ENCODE measurements around the gene TBC1D17.

The TBC1D17 gene

GRCh38 chr19:49853852-49854377, 23.6 kb upstream of the TBC1D17 start:
- Histone ChIP-seq H3K36me3 (ENCODE audit: insufficient read depth, low read length) (no peaks in the 10 kb centered on the region), H3K9me3 (ENCODE audit: control insufficient read depth, insufficient read depth, low read length) (no peaks in the 10 kb centered on the region), H3K4me1 (ENCODE audit: insufficient read depth, low read length) (0 out of 2 replicates have a peak, but pooled peaks cover 7% of the 10 kb centered on the region), H3K9ac (ENCODE audit: low read depth, low read length) (no peak overlapping the region)

- H3K4me1 ChIP-seq (ENCODE audit: insufficient read depth, low read length) = 0 out of 2 replicates have a peak, but pooled peaks cover 7% of the 10 kb centered on the region
- no peaks in the 10 kb centered on the region for H3K36me3 ChIP-seq (ENCODE audit: insufficient read depth, low read length)
- H3K9ac ChIP-seq (ENCODE audit: low read depth, low read length) = no peak overlapping the region
- H3K9me3 ChIP-seq (ENCODE audit: control insufficient read depth, insufficient read depth, low read length) = no peaks in the 10 kb centered on the region
Measured at GRCh38 chr19:49854378-49855263, 22.9 kb upstream of the TBC1D17 start.

GRCh38 chr19:49855277-49855675, 22.2 kb upstream of the TBC1D17 start:
- Histone ChIP-seq H3K9me3 (ENCODE audit: control insufficient read depth, insufficient read depth, low read length) (no peaks in the 10 kb centered on the region), H3K36me3 (ENCODE audit: insufficient read depth, low read length) (peaks cover 2% of the 10 kb centered on the region; the same call in 1 of the 2 replicates), H3K4me1 (ENCODE audit: insufficient read depth, low read length) (peaks cover 3% of the 10 kb centered on the region; the same call in 1 of the 2 replicates), H3K9ac (ENCODE audit: low read depth, low read length) (no peak overlapping the region)

GRCh38 chr19:49855676-49856573, 21.6 kb upstream of the TBC1D17 start:
- Histone ChIP-seq H3K4me1 (ENCODE audit: insufficient read depth, low read length) (peaks cover 3% of the 10 kb centered on the region; the same call in 1 of the 2 replicates), H3K36me3 (ENCODE audit: insufficient read depth, low read length) (peaks cover 2% of the 10 kb centered on the region; the same call in 1 of the 2 replicates), H3K9me3 (ENCODE audit: control insufficient read depth, insufficient read depth, low read length) (no peaks in the 10 kb centered on the region), H3K9ac (ENCODE audit: low read depth, low read length) (no peak overlapping the region)

- peaks cover 3% of the 10 kb centered on the region; the same call in 1 of the 2 replicates for H3K4me1 ChIP-seq (ENCODE audit: insufficient read depth, low read length)
- peaks cover 2% of the 10 kb centered on the region; the same call in 1 of the 2 replicates for H3K36me3 ChIP-seq (ENCODE audit: insufficient read depth, low read length)
- no peaks in the 10 kb centered on the region for H3K9me3 ChIP-seq (ENCODE audit: control insufficient read depth, insufficient read depth, low read length)
- no peak overlapping the region for H3K9ac ChIP-seq (ENCODE audit: low read depth, low read length)
Measured at GRCh38 chr19:49856574-49857021, 20.9 kb upstream of the TBC1D17 start.

GRCh38 chr19:49857061-49857837, 20.3 kb upstream of the TBC1D17 start:
- Histone ChIP-seq H3K9ac (ENCODE audit: low read depth, low read length) (no peak overlapping the region), H3K4me1 (ENCODE audit: insufficient read depth, low read length) (peaks cover 2% of the 10 kb centered on the region; the same call in 1 of the 2 replicates), H3K9me3 (ENCODE audit: control insufficient read depth, insufficient read depth, low read length) (no peaks in the 10 kb centered on the region), H3K36me3 (ENCODE audit: insufficient read depth, low read length) (peaks cover 2% of the 10 kb centered on the region; the same call in 1 of the 2 replicates)

- Histone ChIP-seq H3K9ac (ENCODE audit: low read depth, low read length) (no peak overlapping the region), H3K36me3 (ENCODE audit: insufficient read depth, low read length) (peaks cover 2% of the 10 kb centered on the region; the same call in 1 of the 2 replicates)
Measured at GRCh38 chr19:49857838-49858087, 19.7 kb upstream of the TBC1D17 start.

GRCh38 chr19:49858088-49858985, 19.2 kb upstream of the TBC1D17 start:
- no peak overlapping the region for H3K9ac ChIP-seq (ENCODE audit: low read depth, low read length)
- H3K36me3 ChIP-seq (ENCODE audit: insufficient read depth, low read length) = peaks cover 2% of the 10 kb centered on the region; the same call in 1 of the 2 replicates
- H3K9me3 ChIP-seq (ENCODE audit: control insufficient read depth, insufficient read depth, low read length) = no peaks in the 10 kb centered on the region
- H3K4me1 ChIP-seq (ENCODE audit: insufficient read depth, low read length) = no peaks in the 10 kb centered on the region; the same call in 1 of the 2 replicates

More at GRCh38 chr19:49857838-49858087, 19.7 kb upstream of the TBC1D17 start:
- no peaks in the 10 kb centered on the region; the same call in 1 of the 2 replicates for H3K4me1 ChIP-seq (ENCODE audit: insufficient read depth, low read length)
- no peaks in the 10 kb centered on the region for H3K9me3 ChIP-seq (ENCODE audit: control insufficient read depth, insufficient read depth, low read length)

- peaks cover 12% of the 10 kb centered on the region for H3K36me3 ChIP-seq (ENCODE audit: insufficient read depth, low read length)
- H3K4me1 ChIP-seq (ENCODE audit: insufficient read depth, low read length) = no peaks in the 10 kb centered on the region; the same call in 1 of the 2 replicates
- H3K9me3 ChIP-seq (ENCODE audit: control insufficient read depth, insufficient read depth, low read length) = no peaks in the 10 kb centered on the region
- H3K9ac ChIP-seq (ENCODE audit: low read depth, low read length) = no peak overlapping the region
Measured at GRCh38 chr19:49859682-49860335, 17.7 kb upstream of the TBC1D17 start.

- H3K4me1 ChIP-seq (ENCODE audit: insufficient read depth, low read length) = no peaks in the 10 kb centered on the region; the same call in 1 of the 2 replicates
- H3K36me3 ChIP-seq (ENCODE audit: insufficient read depth, low read length) = peaks cover 13% of the 10 kb centered on the region
Measured at GRCh38 chr19:49860336-49861102, 17.0 kb upstream of the TBC1D17 start.

GRCh38 chr19:49861107-49861506, 16.4 kb upstream of the TBC1D17 start:
- H3K9me3 ChIP-seq (ENCODE audit: control insufficient read depth, insufficient read depth, low read length) = no peaks in the 10 kb centered on the region
- peaks cover 13% of the 10 kb centered on the region for H3K36me3 ChIP-seq (ENCODE audit: insufficient read depth, low read length)
- no peak overlapping the region for H3K9ac ChIP-seq (ENCODE audit: low read depth, low read length)
- H3K4me1 ChIP-seq (ENCODE audit: insufficient read depth, low read length) = no peaks in the 10 kb centered on the region; the same call in 1 of the 2 replicates

More at GRCh38 chr19:49860336-49861102, 17.0 kb upstream of the TBC1D17 start:
- no peak overlapping the region for H3K9ac ChIP-seq (ENCODE audit: low read depth, low read length)
- no peaks in the 10 kb centered on the region for H3K9me3 ChIP-seq (ENCODE audit: control insufficient read depth, insufficient read depth, low read length)
